ENCODE results near the gene CORO2B.

DNA sequence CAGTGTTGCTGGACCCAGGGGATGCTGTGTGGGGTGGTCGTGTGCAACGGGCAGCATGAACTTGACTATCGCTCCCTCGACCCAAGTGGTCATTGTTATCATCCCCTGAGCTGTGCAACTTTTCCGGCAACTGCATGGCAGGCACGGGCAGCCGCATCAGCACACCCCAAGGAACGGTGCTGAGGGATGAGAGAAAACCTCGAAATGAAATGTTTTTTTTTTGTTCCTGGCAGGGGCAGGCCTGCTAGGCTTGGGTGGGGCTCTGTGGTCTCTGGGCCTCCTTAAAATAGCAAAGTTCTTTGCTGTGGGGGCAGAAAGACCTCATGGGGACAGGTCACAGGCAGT is 51.4 kb downstream of the CORO2B start:
- TF ChIP-seq, protein P1, sequence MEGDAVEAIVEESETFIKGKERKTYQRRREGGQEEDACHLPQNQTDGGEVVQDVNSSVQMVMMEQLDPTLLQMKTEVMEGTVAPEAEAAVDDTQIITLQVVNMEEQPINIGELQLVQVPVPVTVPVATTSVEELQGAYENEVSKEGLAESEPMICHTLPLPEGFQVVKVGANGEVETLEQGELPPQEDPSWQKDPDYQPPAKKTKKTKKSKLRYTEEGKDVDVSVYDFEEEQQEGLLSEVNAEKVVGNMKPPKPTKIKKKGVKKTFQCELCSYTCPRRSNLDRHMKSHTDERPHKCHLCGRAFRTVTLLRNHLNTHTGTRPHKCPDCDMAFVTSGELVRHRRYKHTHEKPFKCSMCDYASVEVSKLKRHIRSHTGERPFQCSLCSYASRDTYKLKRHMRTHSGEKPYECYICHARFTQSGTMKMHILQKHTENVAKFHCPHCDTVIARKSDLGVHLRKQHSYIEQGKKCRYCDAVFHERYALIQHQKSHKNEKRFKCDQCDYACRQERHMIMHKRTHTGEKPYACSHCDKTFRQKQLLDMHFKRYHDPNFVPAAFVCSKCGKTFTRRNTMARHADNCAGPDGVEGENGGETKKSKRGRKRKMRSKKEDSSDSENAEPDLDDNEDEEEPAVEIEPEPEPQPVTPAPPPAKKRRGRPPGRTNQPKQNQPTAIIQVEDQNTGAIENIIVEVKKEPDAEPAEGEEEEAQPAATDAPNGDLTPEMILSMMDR (IDR thresholded peaks at IDR 0.05) = no peak
- TF ChIP-seq EZH2 (IDR thresholded peaks at IDR 0.05) = no peak

Data from neural progenitor cell (in vitro differentiated cells).